ENCODE data around the gene MXD1.

MXD1 gene

GRCh38 chr2:69979902-69980807 is 65.2 kb downstream of the MXD1 start:
- DNase-seq: no peak

DNA sequence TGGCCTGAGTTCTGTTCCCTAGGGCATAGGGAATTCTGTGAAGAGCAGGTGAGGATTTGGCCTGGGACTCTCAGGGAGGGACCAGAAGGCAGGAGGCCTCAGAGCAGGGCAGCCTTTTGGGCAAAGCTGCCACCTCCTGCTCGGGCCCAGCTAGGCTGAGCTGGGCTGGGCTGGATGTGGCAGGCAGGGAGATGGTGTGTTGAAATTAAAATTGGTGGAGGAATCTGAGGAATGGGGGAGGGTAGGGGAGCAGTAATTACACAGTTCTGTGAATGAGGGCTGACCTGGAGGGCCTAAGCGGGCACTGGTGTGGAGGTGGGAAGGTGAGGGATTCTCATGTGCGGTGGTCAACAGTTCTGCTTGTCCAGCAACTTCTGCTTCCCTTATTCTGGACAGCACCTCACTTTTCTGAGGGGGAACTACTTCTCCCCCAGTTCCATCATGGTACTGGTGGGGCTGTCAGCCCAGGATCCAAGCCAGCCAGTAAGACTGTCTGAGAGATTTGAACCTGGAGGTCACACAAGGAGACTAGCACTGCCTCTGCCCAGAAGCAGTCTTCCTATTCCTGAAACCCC is 68.6 kb downstream of the MXD1 start:
- no peak for DNase-seq

GRCh38 chr2:69985216-69985615 is 70.3 kb downstream of the MXD1 start:
- no peak for DNase-seq

DNA sequence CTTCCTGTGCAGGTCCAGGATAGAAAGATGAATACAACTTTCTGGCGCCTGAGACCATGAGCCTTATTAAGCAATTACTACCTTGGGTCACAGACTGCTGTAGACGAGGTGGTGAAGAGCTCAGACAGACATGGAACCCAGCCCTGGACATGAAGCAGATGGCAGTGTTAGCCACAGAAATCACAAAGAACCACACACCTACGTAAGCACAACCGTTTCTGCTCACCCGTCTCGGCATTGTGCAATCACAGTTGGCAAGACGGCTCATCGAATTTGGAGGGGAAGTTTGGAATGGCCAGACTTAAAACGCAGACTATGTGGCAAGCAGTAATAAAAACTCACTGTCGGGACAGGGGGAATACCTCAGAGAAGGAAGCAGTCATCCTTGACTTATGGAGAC is 70.8 kb downstream of the MXD1 start:
- no peak for DNase-seq

- no peak for DNase-seq
These were observed 71.8 kb downstream of the MXD1 start for GRCh38 chr2:69986691-69987090.

GRCh38 chr2:69988086-69988635 is 73.3 kb downstream of the MXD1 start:
- DNase-seq: no peak

DNA sequence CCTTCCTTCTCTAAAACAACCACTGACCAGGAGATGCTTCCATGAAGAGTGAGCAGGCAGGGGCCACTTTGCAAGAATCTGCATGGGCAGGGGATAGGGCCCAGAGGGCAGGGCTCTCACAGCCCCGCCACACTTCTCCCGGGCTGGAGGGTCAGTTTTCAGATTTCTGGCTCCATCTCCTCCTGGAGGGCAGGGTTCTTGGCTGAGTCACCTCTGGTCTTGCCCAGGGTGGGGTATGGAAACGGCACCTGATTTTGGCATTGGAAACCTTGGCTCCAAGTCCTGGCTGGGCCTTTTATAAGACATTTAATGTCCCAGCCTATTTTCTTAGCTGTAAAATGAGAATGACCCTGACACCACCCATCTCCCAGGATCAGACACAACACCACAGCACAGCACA is 74.1 kb downstream of the MXD1 start:
- DNase-seq: no peak

DNA sequence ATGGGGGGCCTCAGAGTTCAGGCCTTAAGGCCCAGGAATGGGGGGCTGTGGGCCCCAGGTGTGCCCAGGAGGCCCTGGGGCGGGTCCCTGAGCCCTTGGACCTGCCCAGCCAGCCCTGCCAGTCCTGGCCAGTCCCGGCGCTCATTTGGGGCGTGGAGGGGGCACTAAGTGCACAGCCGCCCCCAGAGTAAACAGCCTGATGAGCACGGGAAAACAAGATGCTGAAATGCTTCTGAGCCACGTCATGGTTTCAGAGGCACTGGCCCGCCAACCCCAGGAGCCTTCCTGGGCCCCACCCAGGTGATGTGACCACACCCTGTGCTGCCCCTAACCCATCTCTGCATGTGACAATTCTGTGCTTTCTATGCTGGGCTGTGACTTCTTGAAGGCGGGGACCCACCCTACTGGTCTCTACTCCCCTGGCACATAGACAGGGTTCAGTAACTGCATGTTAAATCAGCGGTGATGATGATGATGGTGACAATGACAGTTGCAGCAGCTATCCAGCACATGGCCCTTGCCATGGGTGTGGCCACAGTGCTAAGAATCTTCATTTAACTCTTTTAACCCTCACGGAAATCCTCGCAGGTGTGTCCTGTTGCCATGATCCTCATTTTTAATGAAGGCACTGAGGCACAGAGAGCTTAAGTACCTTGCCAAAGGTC is 74.7 kb downstream of the MXD1 start:
- no peak for DNase-seq
